Measurements from ENCODE around the gene HBA2.
"Not testable (repeated sequence)": the region's sequence is repeated elsewhere in the genome, so short reads cannot be mapped to it uniquely, and the experiment has no call there.

The HBA2 gene

DNA sequence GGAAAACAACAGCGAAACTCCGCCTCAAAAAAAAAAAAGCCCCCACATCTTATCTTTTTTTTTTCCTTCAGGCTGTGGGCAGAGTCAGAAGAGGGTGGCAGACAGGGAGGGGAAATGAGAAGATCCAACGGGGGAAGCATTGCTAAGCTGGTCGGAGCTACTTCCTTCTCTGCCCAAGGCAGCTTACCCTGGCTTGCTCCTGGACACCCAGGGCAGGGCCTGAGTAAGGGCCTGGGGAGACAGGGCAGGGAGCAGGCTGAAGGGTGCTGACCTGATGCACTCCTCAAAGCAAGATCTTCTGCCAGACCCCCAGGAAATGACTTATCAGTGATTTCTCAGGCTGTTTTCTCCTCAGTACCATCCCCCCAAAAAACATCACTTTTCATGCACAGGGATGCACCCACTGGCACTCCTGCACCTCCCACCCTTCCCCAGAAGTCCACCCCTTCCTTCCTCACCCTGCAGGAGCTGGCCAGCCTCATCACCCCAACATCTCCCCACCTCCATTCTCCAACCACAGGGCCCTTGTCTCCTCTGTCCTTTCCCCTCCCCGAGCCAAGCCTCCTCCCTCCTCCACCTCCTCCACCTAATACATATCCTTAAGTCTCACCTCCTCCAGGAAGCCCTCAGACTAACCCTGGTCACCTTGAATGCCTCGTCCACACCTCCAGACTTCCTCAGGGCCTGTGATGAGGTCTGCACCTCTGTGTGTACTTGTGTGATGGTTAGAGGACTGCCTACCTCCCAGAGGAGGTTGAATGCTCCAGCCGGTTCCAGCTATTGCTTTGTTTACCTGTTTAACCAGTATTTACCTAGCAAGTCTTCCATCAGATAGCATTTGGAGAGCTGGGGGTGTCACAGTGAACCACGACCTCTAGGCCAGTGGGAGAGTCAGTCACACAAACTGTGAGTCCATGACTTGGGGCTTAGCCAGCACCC lies 2.6 kb downstream of the HBA2 start:
- no peak for TF ChIP-seq JUND (IDR thresholded peaks at IDR 0.05; ENCODE audit: low read depth)
- peak; percentile 69 to 78 for DNase-seq (ENCODE audit: low read depth in 1 of 2, low spot score in 1 of 2)
- in situ Hi-C loops (cut with HindIII; ENCODE audit: low pct_unique_long_range_greater_than_20kb, low sequenced_read_pairs): no loop called here

DNA sequence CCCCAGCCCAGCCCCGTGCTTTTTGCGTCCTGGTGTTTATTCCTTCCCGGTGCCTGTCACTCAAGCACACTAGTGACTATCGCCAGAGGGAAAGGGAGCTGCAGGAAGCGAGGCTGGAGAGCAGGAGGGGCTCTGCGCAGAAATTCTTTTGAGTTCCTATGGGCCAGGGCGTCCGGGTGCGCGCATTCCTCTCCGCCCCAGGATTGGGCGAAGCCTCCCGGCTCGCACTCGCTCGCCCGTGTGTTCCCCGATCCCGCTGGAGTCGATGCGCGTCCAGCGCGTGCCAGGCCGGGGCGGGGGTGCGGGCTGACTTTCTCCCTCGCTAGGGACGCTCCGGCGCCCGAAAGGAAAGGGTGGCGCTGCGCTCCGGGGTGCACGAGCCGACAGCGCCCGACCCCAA lies 3.3 kb downstream of the HBA2 start:
- DNase-seq (ENCODE audit: low read depth in 1 of 2, low spot score in 1 of 2); in situ Hi-C loops (cut with HindIII; ENCODE audit: low pct_unique_long_range_greater_than_20kb, low sequenced_read_pairs): not testable (repeated sequence)

GRCh38 chr16:176477-177382 lies 4.1 kb downstream of the HBA2 start, which contains the start of gene HBA1:
Gene HBA1, plus strand, starts transcription at chr16:176680. Its CDS starts 37 bp downstream, at chr16:176717.
- in situ Hi-C loops (cut with HindIII; ENCODE audit: low pct_unique_long_range_greater_than_20kb, low sequenced_read_pairs); DNase-seq (ENCODE audit: low read depth in 1 of 2, low spot score in 1 of 2): not testable (repeated sequence)

- DNase-seq (ENCODE audit: low read depth in 1 of 2, low spot score in 1 of 2): no peak
- TF ChIP-seq JUND (IDR thresholded peaks at IDR 0.05; ENCODE audit: low read depth): no peak
- in situ Hi-C loops (cut with HindIII; ENCODE audit: low pct_unique_long_range_greater_than_20kb, low sequenced_read_pairs): no loop called here
Measured at GRCh38 chr16:177394-177822, 4.7 kb downstream of the HBA2 start.

GRCh38 chr16:177981-178667 lies 5.4 kb downstream of the HBA2 start:
- TF ChIP-seq JUND (IDR thresholded peaks at IDR 0.05; ENCODE audit: low read depth): no peak
- in situ Hi-C loops (cut with HindIII; ENCODE audit: low pct_unique_long_range_greater_than_20kb, low sequenced_read_pairs): no loop called here
- no peak for DNase-seq (ENCODE audit: low read depth in 1 of 2, low spot score in 1 of 2)

DNA sequence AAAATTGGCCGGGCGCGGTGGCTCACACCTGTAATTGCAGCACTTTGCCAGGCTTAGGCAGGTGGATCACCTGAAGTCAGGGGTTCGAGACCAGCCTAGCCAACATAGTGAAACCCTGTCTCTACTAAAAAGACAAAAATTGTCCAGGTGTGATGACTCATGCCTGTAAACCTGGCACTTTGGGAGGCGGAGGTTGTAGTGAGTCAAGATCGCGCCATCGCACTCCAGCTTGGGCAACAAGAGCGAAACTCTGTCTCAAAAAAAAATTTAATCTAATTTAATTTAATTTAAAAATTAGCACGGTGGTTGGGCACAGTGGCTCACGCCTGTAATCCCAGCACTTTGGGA lies 6.0 kb downstream of the HBA2 start:
- TF ChIP-seq JUND (IDR thresholded peaks at IDR 0.05; ENCODE audit: low read depth): no peak
- in situ Hi-C loops (cut with HindIII; ENCODE audit: low pct_unique_long_range_greater_than_20kb, low sequenced_read_pairs): no loop called here
- no peak for DNase-seq (ENCODE audit: low read depth in 1 of 2, low spot score in 1 of 2)

GRCh38 chr16:179211-180092 lies 6.8 kb downstream of the HBA2 start:
- TF ChIP-seq JUND (IDR thresholded peaks at IDR 0.05; ENCODE audit: low read depth): no peak
- in situ Hi-C loops (cut with HindIII; ENCODE audit: low pct_unique_long_range_greater_than_20kb, low sequenced_read_pairs): no loop called here
- DNase-seq (ENCODE audit: low read depth in 1 of 2, low spot score in 1 of 2): no peak

DNA sequence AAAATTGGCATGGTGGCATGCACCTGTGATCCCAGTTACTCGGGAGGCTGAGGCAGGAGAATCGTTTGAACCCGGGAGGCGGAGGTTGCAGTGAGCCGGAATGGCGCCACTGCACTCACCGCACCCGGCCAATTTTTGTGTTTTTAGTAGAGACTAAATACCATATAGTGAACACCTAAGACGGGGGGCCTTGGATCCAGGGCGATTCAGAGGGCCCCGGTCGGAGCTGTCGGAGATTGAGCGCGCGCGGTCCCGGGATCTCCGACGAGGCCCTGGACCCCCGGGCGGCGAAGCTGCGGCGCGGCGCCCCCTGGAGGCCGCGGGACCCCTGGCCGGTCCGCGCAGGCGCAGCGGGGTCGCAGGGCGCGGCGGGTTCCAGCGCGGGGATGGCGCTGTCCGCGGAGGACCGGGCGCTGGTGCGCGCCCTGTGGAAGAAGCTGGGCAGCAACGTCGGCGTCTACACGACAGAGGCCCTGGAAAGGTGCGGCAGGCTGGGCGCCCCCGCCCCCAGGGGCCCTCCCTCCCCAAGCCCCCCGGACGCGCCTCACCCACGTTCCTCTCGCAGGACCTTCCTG lies 7.5 kb downstream of the HBA2 start, which contains the start of gene HBQ1:
HBQ1 (plus strand) TSS at position 359 of the 575 bp plus-strand sequence; CDS start at position 387, 28 bp downstream.
- no peak for TF ChIP-seq JUND (IDR thresholded peaks at IDR 0.05; ENCODE audit: low read depth)
- DNase-seq (ENCODE audit: low read depth in 1 of 2, low spot score in 1 of 2): no peak
- in situ Hi-C loops (cut with HindIII; ENCODE audit: low pct_unique_long_range_greater_than_20kb, low sequenced_read_pairs): no loop called here

- in situ Hi-C loops (cut with HindIII; ENCODE audit: low pct_unique_long_range_greater_than_20kb, low sequenced_read_pairs): no loop called here
- peak; percentile 82 to 89 for DNase-seq (ENCODE audit: low read depth in 1 of 2, low spot score in 1 of 2)
- TF ChIP-seq JUND (IDR thresholded peaks at IDR 0.05; ENCODE audit: low read depth): no peak
Measured at GRCh38 chr16:180681-181564, 8.2 kb downstream of the HBA2 start.

DNA sequence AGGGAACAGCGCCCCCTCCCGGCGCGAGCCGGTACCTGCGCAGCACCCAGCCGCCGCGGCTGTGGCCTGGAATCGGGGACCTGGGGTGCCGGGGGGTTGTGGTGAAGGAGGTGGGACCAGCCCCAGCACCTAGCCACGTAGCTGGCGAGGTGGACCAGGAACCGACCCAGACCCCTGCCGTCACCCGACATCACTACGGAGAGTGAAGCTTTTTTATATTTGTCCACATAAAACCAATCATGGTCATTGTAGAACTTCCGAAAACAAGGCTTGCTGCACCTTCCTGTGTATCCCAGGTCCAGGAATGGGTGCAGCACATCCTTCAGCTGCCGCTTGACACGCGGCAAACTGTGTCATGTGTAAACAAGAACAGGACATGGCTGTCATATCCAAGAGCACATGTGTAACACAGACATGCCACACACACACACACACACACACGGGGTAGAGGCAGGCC lies 8.9 kb downstream of the HBA2 start:
- peak in 1 of 2 experiments; percentile 9 for DNase-seq (ENCODE audit: low read depth in 1 of 2, low spot score in 1 of 2)
- in situ Hi-C loops (cut with HindIII; ENCODE audit: low pct_unique_long_range_greater_than_20kb, low sequenced_read_pairs): no loop called here
- no peak for TF ChIP-seq JUND (IDR thresholded peaks at IDR 0.05; ENCODE audit: low read depth)

All from T47D (cell line).